ENCODE data around the gene ZFAND3. TPM values are rescaled to one million over a fixed set of nuclear protein-coding genes. Genes with fewer than 3 reads are reported as not detected.
"Not testable (repeated sequence)": the region's sequence is repeated elsewhere in the genome, so short reads cannot be mapped to it uniquely, and the experiment has no call there.

The ZFAND3 gene
- polyA plus RNA-seq, 2 of the 4 experiments (the other 2 are of a cell fraction) = 12.0 to 50.0 TPM

- TF ChIP-seq NFE2L2 (conservative IDR thresholded peaks at IDR 0.05; ENCODE audit: low read length) = no peak
- no peak for TF ChIP-seq SREBF2 (IDR thresholded peaks at IDR 0.05)
- no peak for TF ChIP-seq MAFK (IDR thresholded peaks at IDR 0.05; ENCODE audit: partially characterized antibody)
- no peak for TF ChIP-seq CTCF (IDR thresholded peaks at IDR 0.05)
- TF ChIP-seq ZFP36 (IDR thresholded peaks at IDR 0.05; ENCODE audit: borderline replicate concordance, partially characterized antibody) = no peak
- TF ChIP-seq RFX5 (IDR thresholded peaks at IDR 0.05) = no peak
- no peak for TF ChIP-seq HEYL (CRISPR knock-in tag; IDR thresholded peaks at IDR 0.05)
- ChIA-PET POLR2A (no interaction called here), CTCF (no interaction called here)
- WGBS (ENCODE audit: missing lambda C conversion rate) = 65% methylated on average over 2 of the region's 2 CpGs
- ATAC-seq = no peak; a peak in 1 of 6 replicates
- no peak overlapping the region for H3K4me3 ChIP-seq
- no peaks in the 10 kb centered on the region for H3K9me3 ChIP-seq
- no peak overlapping the region for H3K27ac ChIP-seq
- peak overlapping the region; percentile 38 for H3K4me2 ChIP-seq
- FAIRE-seq = no peak
- no peak for DNase-seq (ENCODE audit: low read depth in 1 of 2, low spot score in 1 of 2)
- H3K4me1 ChIP-seq = peaks cover 60% of the 10 kb centered on the region
Observed at GRCh38 chr6:37988127-37988526, 168.6 kb downstream of the ZFAND3 start.

- ATAC-seq (no peak), FAIRE-seq (no peak), DNase-seq (ENCODE audit: low read depth in 1 of 2, low spot score in 1 of 2) (no peak)
- ChIA-PET POLR2A (no interaction called here), CTCF (no interaction called here)
- Histone ChIP-seq H3K27ac (no peak overlapping the region), H3K4me2 (peak overlapping the region; percentile 38; the same call in 1 of the 3 replicates), H3K4me1 (peaks cover 58% of the 10 kb centered on the region), H3K9me3 (no peaks in the 10 kb centered on the region), H3K4me3 (no peak overlapping the region)
- WGBS (ENCODE audit: missing lambda C conversion rate) = 80% methylated on average over 3 of the region's 3 CpGs
- no peak for TF ChIP-seq HOXA7 (CRISPR knock-in tag; IDR thresholded peaks at IDR 0.05)
Observed at GRCh38 chr6:37988696-37989095, 169.2 kb downstream of the ZFAND3 start.

GRCh38 chr6:37990762-37991525 is 171.4 kb downstream of the ZFAND3 start:
- WGBS (ENCODE audit: missing lambda C conversion rate) = 44% methylated on average over 6 of the region's 6 CpGs
- FAIRE-seq (no peak), ATAC-seq (peak; percentile 24 to 57; a peak in 1 of 6 replicates), DNase-seq (ENCODE audit: low read depth in 1 of 2, low spot score in 1 of 2) (peak; percentile 16 to 32)
- TF ChIP-seq SMC3 (IDR thresholded peaks at IDR 0.05) (no peak), PHF8 (IDR thresholded peaks at IDR 0.05; ENCODE audit: borderline replicate concordance, low read depth) (no peak), USF2 (IDR thresholded peaks at IDR 0.05) (peak; percentile 57), MAFK (IDR thresholded peaks at IDR 0.05; ENCODE audit: partially characterized antibody) (no peak), EP300 (IDR thresholded peaks at IDR 0.05) (no peak), JUNB (IDR thresholded peaks at IDR 0.05) (no peak)
- H3K4me2 ChIP-seq = peak overlapping the region; percentile 41
- H3K4me1 ChIP-seq = peaks cover 59% of the 10 kb centered on the region
- CTCF ChIA-PET = interaction anchor here (0.6 to 1.4 kb wide), 3 partner anchors 9 to 200 kb away, joined by 3 to 4 read pairs (median 3); no protein-coding TSS in a partner anchor
- H3K27ac ChIP-seq = no peak overlapping the region
- no peaks in the 10 kb centered on the region for H3K9me3 ChIP-seq
- POLR2A ChIA-PET = no interaction called here
- no peak overlapping the region for H3K4me3 ChIP-seq

GRCh38 chr6:37992749-37993148 is 173.2 kb downstream of the ZFAND3 start:
- Histone ChIP-seq H3K9me3 (no peaks in the 10 kb centered on the region), H3K4me2 (no peak overlapping the region), H3K4me1 (peaks cover 41% of the 10 kb centered on the region), H3K27ac (no peak overlapping the region), H3K4me3 (no peak overlapping the region)
- DNase-seq (ENCODE audit: low read depth in 1 of 2, low spot score in 1 of 2) (no peak), FAIRE-seq (no peak), ATAC-seq (no peak)
- TF ChIP-seq FOSL2 (IDR thresholded peaks at IDR 0.05) = no peak
- TF ChIP-seq FOSL2 (CRISPR knock-in tag; IDR thresholded peaks at IDR 0.05) = no peak
- TF ChIP-seq JUNB (IDR thresholded peaks at IDR 0.05) = no peak
- no peak for TF ChIP-seq RNF2 (IDR thresholded peaks at IDR 0.05; ENCODE audit: borderline replicate concordance, low read depth)
- TF ChIP-seq POLR2AphosphoS2 (conservative IDR thresholded peaks at IDR 0.05; ENCODE audit: low read length) = no peak
- TF ChIP-seq SREBF2 (IDR thresholded peaks at IDR 0.05) = no peak
- no peak for TF ChIP-seq NFE2L2 (conservative IDR thresholded peaks at IDR 0.05; ENCODE audit: low read length)
- TF ChIP-seq CBX8 (IDR thresholded peaks at IDR 0.05) = no peak
- no peak for TF ChIP-seq KDM5A (IDR thresholded peaks at IDR 0.05)
- no peak for TF ChIP-seq PBX3 (IDR thresholded peaks at IDR 0.05)
- no peak for TF ChIP-seq HEYL (CRISPR knock-in tag; IDR thresholded peaks at IDR 0.05)
- TF ChIP-seq RCOR1 (IDR thresholded peaks at IDR 0.05; ENCODE audit: low read depth, low read length) = no peak
- no peak for TF ChIP-seq MAFK (IDR thresholded peaks at IDR 0.05; ENCODE audit: partially characterized antibody)
- TF ChIP-seq POLR2A (IDR thresholded peaks at IDR 0.05; ENCODE audit: low read length) = no peak
- ChIA-PET POLR2A (no interaction called here), CTCF (no interaction called here)
- WGBS (ENCODE audit: missing lambda C conversion rate) = 89% methylated on average over 2 of the region's 2 CpGs

- DNase-seq (ENCODE audit: low read depth in 1 of 2, low spot score in 1 of 2); H3K27ac ChIP-seq; H3K4me3 ChIP-seq; ATAC-seq; H3K4me2 ChIP-seq; POLR2A ChIA-PET; FAIRE-seq; H3K9me3 ChIP-seq: not testable (repeated sequence)
- 98% methylated on average over 7 of the region's 7 CpGs for WGBS (ENCODE audit: missing lambda C conversion rate)
- H3K4me1 ChIP-seq = peaks cover 36% of the 10 kb centered on the region
- CTCF ChIA-PET = interaction anchor here (1.4 kb wide), 1 partner anchor 202 kb away, joined by 3 read pairs; no protein-coding TSS in a partner anchor
Observed at GRCh38 chr6:37993194-37993593, 173.7 kb downstream of the ZFAND3 start.

Measured in A549 (cell line).